ENCODE measurements around the gene RPAP2.
A peak's percentile ranks its signal among the peaks of the same experiment; 100 is the strongest.

GRCh38 chr1:92310185-92310597 lies 11.3 kb downstream of the RPAP2 start:
- TF ChIP-seq EZH2 (IDR thresholded peaks at IDR 0.05; ENCODE audit: borderline replicate concordance, control insufficient read depth, low read depth, low read length) (no peak), CTCF (IDR thresholded peaks at IDR 0.05 in 2 of 3, conservative IDR thresholded peaks at IDR 0.05 in 1 of 3; ENCODE audit: control insufficient read depth in 2 of 3, extremely low read depth in 1 of 3, insufficient read depth in 1 of 3, low read depth in 3 of 3, low read length in 3 of 3) (peak; percentile 42 to 62 (median 44); a peak in 5 of 6 replicates), RUNX3 (IDR thresholded peaks at IDR 0.05; ENCODE audit: low read length) (no peak), BCL3 (IDR thresholded peaks at IDR 0.05; ENCODE audit: borderline replicate concordance, insufficient read depth, low read depth, low read length, poor library complexity, severe bottlenecking) (no peak), JUNB (IDR thresholded peaks at IDR 0.05) (no peak), TCF3 (IDR thresholded peaks at IDR 0.05; ENCODE audit: borderline replicate concordance, insufficient read depth, low read depth, low read length) (no peak), NR2C2 (IDR thresholded peaks at IDR 0.05; ENCODE audit: borderline replicate concordance, control insufficient read depth, insufficient read length, low read depth) (no peak)
- TF ChIP-seq, protein P1, sequence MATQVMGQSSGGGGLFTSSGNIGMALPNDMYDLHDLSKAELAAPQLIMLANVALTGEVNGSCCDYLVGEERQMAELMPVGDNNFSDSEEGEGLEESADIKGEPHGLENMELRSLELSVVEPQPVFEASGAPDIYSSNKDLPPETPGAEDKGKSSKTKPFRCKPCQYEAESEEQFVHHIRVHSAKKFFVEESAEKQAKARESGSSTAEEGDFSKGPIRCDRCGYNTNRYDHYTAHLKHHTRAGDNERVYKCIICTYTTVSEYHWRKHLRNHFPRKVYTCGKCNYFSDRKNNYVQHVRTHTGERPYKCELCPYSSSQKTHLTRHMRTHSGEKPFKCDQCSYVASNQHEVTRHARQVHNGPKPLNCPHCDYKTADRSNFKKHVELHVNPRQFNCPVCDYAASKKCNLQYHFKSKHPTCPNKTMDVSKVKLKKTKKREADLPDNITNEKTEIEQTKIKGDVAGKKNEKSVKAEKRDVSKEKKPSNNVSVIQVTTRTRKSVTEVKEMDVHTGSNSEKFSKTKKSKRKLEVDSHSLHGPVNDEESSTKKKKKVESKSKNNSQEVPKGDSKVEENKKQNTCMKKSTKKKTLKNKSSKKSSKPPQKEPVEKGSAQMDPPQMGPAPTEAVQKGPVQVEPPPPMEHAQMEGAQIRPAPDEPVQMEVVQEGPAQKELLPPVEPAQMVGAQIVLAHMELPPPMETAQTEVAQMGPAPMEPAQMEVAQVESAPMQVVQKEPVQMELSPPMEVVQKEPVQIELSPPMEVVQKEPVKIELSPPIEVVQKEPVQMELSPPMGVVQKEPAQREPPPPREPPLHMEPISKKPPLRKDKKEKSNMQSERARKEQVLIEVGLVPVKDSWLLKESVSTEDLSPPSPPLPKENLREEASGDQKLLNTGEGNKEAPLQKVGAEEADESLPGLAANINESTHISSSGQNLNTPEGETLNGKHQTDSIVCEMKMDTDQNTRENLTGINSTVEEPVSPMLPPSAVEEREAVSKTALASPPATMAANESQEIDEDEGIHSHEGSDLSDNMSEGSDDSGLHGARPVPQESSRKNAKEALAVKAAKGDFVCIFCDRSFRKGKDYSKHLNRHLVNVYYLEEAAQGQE (IDR thresholded peaks at IDR 0.05; ENCODE audit: low read depth, low read length), result no peak
